Activated CD4-positive, alpha-beta T cell treated with anti-CD3 and anti-CD28 coated beads, Interleukin-2, amount 10 ng/mL, durations not matched to agents 24 days and 14 days (primary cell): ENCODE measurements around the gene WSCD2. TPM values are rescaled to one million over a fixed set of nuclear protein-coding genes. Genes with fewer than 3 reads are reported as not detected.

Experiments used
- DNase-seq: peaks from one replicate; pipeline ENCODE4 v3.0.0; 2022
- H3K27ac Mint-ChIP-seq: one replicate; pipeline ENCODE4 v1.8.0; 2022; ENCODE audit warnings: mild to moderate bottlenecking, mixed read lengths
- H3K27me3 Mint-ChIP-seq: one replicate; pipeline ENCODE4 v1.8.0; 2022; ENCODE audit warnings: mixed read lengths
- H3K36me3 Mint-ChIP-seq: one replicate; pipeline ENCODE4 v1.8.0; 2022; ENCODE audit warnings: low read depth, mild to moderate bottlenecking, mixed read lengths
- H3K4me1 Mint-ChIP-seq: one replicate; pipeline ENCODE4 v1.8.0; 2021; ENCODE audit warnings: mixed read lengths
- H3K4me3 Mint-ChIP-seq: one replicate; pipeline ENCODE4 v1.8.0; 2022; ENCODE audit warnings: mild to moderate bottlenecking, moderate library complexity, mixed read lengths
- H3K9me3 Mint-ChIP-seq: one replicate; pipeline ENCODE4 v1.8.0; 2021; ENCODE audit warnings: mixed read lengths
- intact Hi-C: fragments of 100-400 bp; cut with micrococcal nuclease; formaldehyde crosslinking; loops from one replicate; pipeline ENCODE4 v1.15.1; 2023
- total RNA-seq: library from RNA; stranded (reverse); gene quantifications from 2 replicates; pipeline ENCODE4 v1.2.3, GENCODE V29; 2022

WSCD2 gene
- total RNA-seq, 1 donor from 2014 or later = not detected

GRCh38 chr12:108099778-108100489 is 29.2 kb upstream of the WSCD2 start:
- Mint-ChIP-seq H3K4me1 (no peaks in the 10 kb centered on the region), H3K9me3 (no peaks in the 10 kb centered on the region), H3K4me3 (no peak overlapping the region), H3K27ac (no peak overlapping the region), H3K27me3 (no peaks in the 10 kb centered on the region), H3K36me3 (no peaks in the 10 kb centered on the region)
- intact Hi-C loops = no loop called here
- no peak for DNase-seq

GRCh38 chr12:108101605-108102175 is 27.4 kb upstream of the WSCD2 start:
- Mint-ChIP-seq H3K36me3 (no peaks in the 10 kb centered on the region), H3K9me3 (no peaks in the 10 kb centered on the region), H3K27ac (no peak overlapping the region), H3K4me1 (no peaks in the 10 kb centered on the region), H3K27me3 (no peaks in the 10 kb centered on the region), H3K4me3 (no peak overlapping the region)
- intact Hi-C loops = no loop called here
- no peak for DNase-seq

GRCh38 chr12:108102363-108102762 is 26.7 kb upstream of the WSCD2 start:
- intact Hi-C loops = no loop called here
- no peaks in the 10 kb centered on the region for H3K36me3 Mint-ChIP-seq
- no peaks in the 10 kb centered on the region for H3K9me3 Mint-ChIP-seq
- no peaks in the 10 kb centered on the region for H3K27me3 Mint-ChIP-seq
- no peak overlapping the region for H3K4me3 Mint-ChIP-seq
- DNase-seq = no peak
- H3K27ac Mint-ChIP-seq = no peak overlapping the region
- H3K4me1 Mint-ChIP-seq = no peaks in the 10 kb centered on the region

GRCh38 chr12:108103087-108103486 is 26.0 kb upstream of the WSCD2 start:
- intact Hi-C loops = no loop called here
- no peak overlapping the region for H3K27ac Mint-ChIP-seq
- H3K9me3 Mint-ChIP-seq = no peaks in the 10 kb centered on the region
- no peak for DNase-seq
- no peaks in the 10 kb centered on the region for H3K27me3 Mint-ChIP-seq
- no peaks in the 10 kb centered on the region for H3K36me3 Mint-ChIP-seq
- H3K4me3 Mint-ChIP-seq = no peak overlapping the region
- H3K4me1 Mint-ChIP-seq = no peaks in the 10 kb centered on the region

- no peak overlapping the region for H3K4me3 Mint-ChIP-seq
- intact Hi-C loops = no loop called here
These were observed 25.6 kb upstream of the WSCD2 start for GRCh38 chr12:108103517-108103916.

GRCh38 chr12:108104657-108105056 is 24.4 kb upstream of the WSCD2 start:
- Mint-ChIP-seq H3K9me3 (no peaks in the 10 kb centered on the region), H3K4me3 (no peak overlapping the region), H3K36me3 (no peaks in the 10 kb centered on the region), H3K27ac (no peak overlapping the region), H3K27me3 (no peaks in the 10 kb centered on the region), H3K4me1 (no peaks in the 10 kb centered on the region)
- intact Hi-C loops = no loop called here
- DNase-seq = no peak

More at GRCh38 chr12:108103517-108103916, 25.6 kb upstream of the WSCD2 start:
- Mint-ChIP-seq H3K27me3 (no peaks in the 10 kb centered on the region), H3K9me3 (no peaks in the 10 kb centered on the region), H3K4me1 (no peaks in the 10 kb centered on the region), H3K36me3 (no peaks in the 10 kb centered on the region), H3K27ac (no peak overlapping the region)
- DNase-seq = no peak

- no peaks in the 10 kb centered on the region for H3K36me3 Mint-ChIP-seq
- H3K9me3 Mint-ChIP-seq = no peaks in the 10 kb centered on the region
- H3K4me1 Mint-ChIP-seq = no peaks in the 10 kb centered on the region
- intact Hi-C loops = no loop called here
- H3K4me3 Mint-ChIP-seq = no peak overlapping the region
- DNase-seq = no peak
- no peaks in the 10 kb centered on the region for H3K27me3 Mint-ChIP-seq
- H3K27ac Mint-ChIP-seq = no peak overlapping the region
These were observed 22.5 kb upstream of the WSCD2 start for GRCh38 chr12:108106599-108106998.

- Mint-ChIP-seq H3K27me3 (no peaks in the 10 kb centered on the region), H3K36me3 (no peaks in the 10 kb centered on the region), H3K27ac (no peak overlapping the region), H3K4me3 (no peak overlapping the region), H3K9me3 (no peaks in the 10 kb centered on the region), H3K4me1 (no peaks in the 10 kb centered on the region)
- DNase-seq = no peak
- intact Hi-C loops = no loop called here
These were observed 21.8 kb upstream of the WSCD2 start for GRCh38 chr12:108107293-108107692.

- intact Hi-C loops = no loop called here
- H3K4me1 Mint-ChIP-seq = no peaks in the 10 kb centered on the region
- H3K4me3 Mint-ChIP-seq = no peak overlapping the region
- H3K9me3 Mint-ChIP-seq = no peaks in the 10 kb centered on the region
- no peaks in the 10 kb centered on the region for H3K36me3 Mint-ChIP-seq
- no peak overlapping the region for H3K27ac Mint-ChIP-seq
- DNase-seq = no peak
- H3K27me3 Mint-ChIP-seq = peaks cover under 1% of the 10 kb centered on the region
These were observed 19.6 kb upstream of the WSCD2 start for GRCh38 chr12:108109504-108109903.

- H3K4me3 Mint-ChIP-seq = no peak overlapping the region
- H3K36me3 Mint-ChIP-seq = no peaks in the 10 kb centered on the region
- no peaks in the 10 kb centered on the region for H3K9me3 Mint-ChIP-seq
- H3K4me1 Mint-ChIP-seq = no peaks in the 10 kb centered on the region
- H3K27me3 Mint-ChIP-seq = peaks cover 4% of the 10 kb centered on the region
- intact Hi-C loops = no loop called here
- no peak for DNase-seq
- no peak overlapping the region for H3K27ac Mint-ChIP-seq
These were observed 19.1 kb upstream of the WSCD2 start for GRCh38 chr12:108109954-108110353.

GRCh38 chr12:108110844-108111243 is 18.2 kb upstream of the WSCD2 start:
- intact Hi-C loops = no loop called here

GRCh38 chr12:108112832-108113556 is 16.1 kb upstream of the WSCD2 start:
- no peak for DNase-seq
- Mint-ChIP-seq H3K27me3 (peaks cover 8% of the 10 kb centered on the region), H3K4me3 (no peak overlapping the region), H3K9me3 (no peaks in the 10 kb centered on the region), H3K4me1 (no peaks in the 10 kb centered on the region), H3K36me3 (no peaks in the 10 kb centered on the region), H3K27ac (no peak overlapping the region)
- intact Hi-C loops = no loop called here

More at GRCh38 chr12:108110844-108111243, 18.2 kb upstream of the WSCD2 start:
- Mint-ChIP-seq H3K4me3 (no peak overlapping the region), H3K36me3 (no peaks in the 10 kb centered on the region), H3K4me1 (no peaks in the 10 kb centered on the region), H3K27ac (no peak overlapping the region), H3K9me3 (no peaks in the 10 kb centered on the region), H3K27me3 (peaks cover 4% of the 10 kb centered on the region)
- no peak for DNase-seq

- Mint-ChIP-seq H3K36me3 (no peaks in the 10 kb centered on the region), H3K4me3 (no peak overlapping the region), H3K9me3 (no peaks in the 10 kb centered on the region), H3K4me1 (peaks cover 2% of the 10 kb centered on the region), H3K27me3 (peaks cover 8% of the 10 kb centered on the region), H3K27ac (no peak overlapping the region)
- DNase-seq = no peak
- intact Hi-C loops = no loop called here
These were observed 13.7 kb upstream of the WSCD2 start for GRCh38 chr12:108115123-108116121.
